ENCODE data around the gene OIT3. TPM values are rescaled to one million over a fixed set of nuclear protein-coding genes. Genes with fewer than 3 reads are reported as not detected.

OIT3 gene
- total RNA-seq, result 1 to 10 TPM in 1 of 4 donors, under 1 TPM in 2, not detected in 1; 0.16 to 1.2 (median 0.27) TPM

GRCh38 chr10:72893136-72893798, at the start of gene OIT3:
Gene OIT3, plus strand, starts transcription at chr10:72893739. Its CDS starts 60 bp downstream, at chr10:72893799.
- Histone ChIP-seq H3K36me3 (peaks cover 0 to under 1% (median 0%) of the 10 kb centered on the region in 4 donors), H3K27ac (no peak within 1 kb of the TSS), H3K27me3 (no peaks in the 10 kb centered on the region), H3K9me3 (no peaks in the 10 kb centered on the region), H3K4me1 (no peaks in the 10 kb centered on the region), H3K4me3 (no peak within 1 kb of the TSS)
- no peak for DNase-seq
- 73% methylated on average over 4 of the region's 4 CpGs for WGBS, 2 donors (ENCODE audit: low coverage in 1 of 2)
- in situ Hi-C loops (cut with MboI; ENCODE audit: low pct_ligation_motif_present in 1 of 4, low pct_unique_long_range_greater_than_20kb in 1 of 4, low sequenced_read_pairs in 3 of 4), result no loop called here
- intact Hi-C loops (cut with DNase I; ENCODE audit: low total_unique reads), result loop anchor here (5.0 kb wide), 1 partner anchor 1066 kb away; no protein-coding TSS in a partner anchor
- TF ChIP-seq POLR2AphosphoS5 (IDR thresholded peaks at IDR 0.05) (no peak), EP300 (IDR thresholded peaks at IDR 0.05; ENCODE audit: low read depth) (no peak), POLR2A (IDR thresholded peaks at IDR 0.05) (no peak)
- TF ChIP-seq, protein P1, sequence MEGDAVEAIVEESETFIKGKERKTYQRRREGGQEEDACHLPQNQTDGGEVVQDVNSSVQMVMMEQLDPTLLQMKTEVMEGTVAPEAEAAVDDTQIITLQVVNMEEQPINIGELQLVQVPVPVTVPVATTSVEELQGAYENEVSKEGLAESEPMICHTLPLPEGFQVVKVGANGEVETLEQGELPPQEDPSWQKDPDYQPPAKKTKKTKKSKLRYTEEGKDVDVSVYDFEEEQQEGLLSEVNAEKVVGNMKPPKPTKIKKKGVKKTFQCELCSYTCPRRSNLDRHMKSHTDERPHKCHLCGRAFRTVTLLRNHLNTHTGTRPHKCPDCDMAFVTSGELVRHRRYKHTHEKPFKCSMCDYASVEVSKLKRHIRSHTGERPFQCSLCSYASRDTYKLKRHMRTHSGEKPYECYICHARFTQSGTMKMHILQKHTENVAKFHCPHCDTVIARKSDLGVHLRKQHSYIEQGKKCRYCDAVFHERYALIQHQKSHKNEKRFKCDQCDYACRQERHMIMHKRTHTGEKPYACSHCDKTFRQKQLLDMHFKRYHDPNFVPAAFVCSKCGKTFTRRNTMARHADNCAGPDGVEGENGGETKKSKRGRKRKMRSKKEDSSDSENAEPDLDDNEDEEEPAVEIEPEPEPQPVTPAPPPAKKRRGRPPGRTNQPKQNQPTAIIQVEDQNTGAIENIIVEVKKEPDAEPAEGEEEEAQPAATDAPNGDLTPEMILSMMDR (IDR thresholded peaks at IDR 0.05), result no peak

DNA sequence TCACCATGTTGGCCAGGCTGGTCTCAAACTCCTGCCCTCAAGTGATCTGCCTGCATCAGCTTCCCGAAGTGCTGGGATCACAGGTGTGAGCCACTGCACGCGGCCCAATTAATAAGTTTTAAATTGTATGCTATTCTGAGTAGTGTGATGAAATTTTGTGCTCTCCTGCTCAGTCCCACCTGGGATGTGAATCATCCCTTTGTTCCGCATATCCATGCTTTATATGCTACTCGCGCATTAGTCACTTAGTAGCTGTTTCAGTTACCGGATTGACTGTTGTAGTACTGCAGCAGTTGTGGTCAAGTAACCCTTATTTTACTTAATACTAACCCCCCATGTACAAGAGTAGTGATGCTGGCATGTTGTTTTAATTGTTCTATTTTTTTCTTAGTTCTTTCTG, 47.3 kb upstream of the OIT3 start:
- H3K27me3 ChIP-seq, result no peaks in the 10 kb centered on the region
- no peaks in the 10 kb centered on the region for H3K4me1 ChIP-seq
- WGBS, 2 donors (ENCODE audit: low coverage in 1 of 2), result 74 to 82% methylated on average over 5 to 7 of the region's 7 CpGs
- DNase-seq, result no peak
- H3K4me3 ChIP-seq, result no peak overlapping the region
- intact Hi-C loops (cut with DNase I; ENCODE audit: low total_unique reads) (no loop called here), in situ Hi-C loops (cut with MboI; ENCODE audit: low pct_ligation_motif_present in 1 of 4, low pct_unique_long_range_greater_than_20kb in 1 of 4, low sequenced_read_pairs in 3 of 4) (loop anchor here in 2 of 4 donors (25.0 kb wide), 1 partner anchor 484 kb away; the partner anchor contains the start of gene DNAJB12 (in 2 of the 2))
- H3K9me3 ChIP-seq, result no peaks in the 10 kb centered on the region
- no peaks in the 10 kb centered on the region for H3K36me3 ChIP-seq
- no peak overlapping the region for H3K27ac ChIP-seq
- TF ChIP-seq POLR2AphosphoS5 (IDR thresholded peaks at IDR 0.05) (no peak), POLR2A (IDR thresholded peaks at IDR 0.05) (no peak), EP300 (IDR thresholded peaks at IDR 0.05; ENCODE audit: low read depth) (no peak)
- TF ChIP-seq, protein P1 (IDR thresholded peaks at IDR 0.05), result no peak

GRCh38 chr10:72847681-72848080, 45.9 kb upstream of the OIT3 start:
- TF ChIP-seq POLR2A (IDR thresholded peaks at IDR 0.05), result no peak
- no peak for TF ChIP-seq EP300 (IDR thresholded peaks at IDR 0.05; ENCODE audit: low read depth)
- TF ChIP-seq POLR2AphosphoS5 (IDR thresholded peaks at IDR 0.05), result no peak
- Histone ChIP-seq H3K36me3 (peaks cover 0 to 3% (median 0%) of the 10 kb centered on the region in 4 donors), H3K4me1 (no peaks in the 10 kb centered on the region), H3K4me3 (no peak overlapping the region), H3K27ac (no peak overlapping the region), H3K9me3 (no peaks in the 10 kb centered on the region), H3K27me3 (no peaks in the 10 kb centered on the region)
- no peak for DNase-seq
- WGBS, 2 donors (ENCODE audit: low coverage in 1 of 2), result 67 to 94% methylated on average over 1 to 2 of the region's 2 CpGs
- intact Hi-C loops (cut with DNase I; ENCODE audit: low total_unique reads) (no loop called here), in situ Hi-C loops (cut with MboI; ENCODE audit: low pct_ligation_motif_present in 1 of 4, low pct_unique_long_range_greater_than_20kb in 1 of 4, low sequenced_read_pairs in 3 of 4) (loop anchor here in 2 of 4 donors (25.0 kb wide), 1 partner anchor 485 kb away; the partner anchor contains the start of gene DNAJB12 (in 2 of the 2))

GRCh38 chr10:72850861-72851260, 42.7 kb upstream of the OIT3 start:
- H3K36me3 ChIP-seq, result peaks cover 0 to 7% (median 0%) of the 10 kb centered on the region in 4 donors
- no peak overlapping the region for H3K27ac ChIP-seq
- in situ Hi-C loops (cut with MboI; ENCODE audit: low pct_ligation_motif_present in 1 of 4, low pct_unique_long_range_greater_than_20kb in 1 of 4, low sequenced_read_pairs in 3 of 4), result no loop called here
- no peak overlapping the region for H3K4me3 ChIP-seq
- no peaks in the 10 kb centered on the region for H3K4me1 ChIP-seq
- DNase-seq, result no peak
- TF ChIP-seq POLR2A (IDR thresholded peaks at IDR 0.05), result no peak
- H3K9me3 ChIP-seq, result no peaks in the 10 kb centered on the region
- intact Hi-C loops (cut with DNase I; ENCODE audit: low total_unique reads), result no loop called here
- H3K27me3 ChIP-seq, result no peaks in the 10 kb centered on the region
- 78 to 87% methylated on average over 2 of the region's 2 CpGs for WGBS, 2 donors (ENCODE audit: low coverage in 1 of 2)

GRCh38 chr10:72851509-72851908, 42.0 kb upstream of the OIT3 start:
- no peak for TF ChIP-seq POLR2A (IDR thresholded peaks at IDR 0.05)
- no peak for DNase-seq
- in situ Hi-C loops (cut with MboI; ENCODE audit: low pct_ligation_motif_present in 1 of 4, low pct_unique_long_range_greater_than_20kb in 1 of 4, low sequenced_read_pairs in 3 of 4), result no loop called here
- H3K9me3 ChIP-seq, result no peaks in the 10 kb centered on the region
- no peak overlapping the region for H3K4me3 ChIP-seq
- H3K27ac ChIP-seq, result no peak overlapping the region
- 96% methylated on average over 1 of the region's 1 CpG; no CpG with 5 or more reads in 1 of the 2 donors for WGBS, 2 donors (ENCODE audit: low coverage in 1 of 2)
- H3K4me1 ChIP-seq, result no peaks in the 10 kb centered on the region
- intact Hi-C loops (cut with DNase I; ENCODE audit: low total_unique reads), result no loop called here
- no peaks in the 10 kb centered on the region for H3K27me3 ChIP-seq
- peaks cover 0 to 7% (median 0%) of the 10 kb centered on the region in 4 donors for H3K36me3 ChIP-seq
